ENCODE data around the gene SPG7.

Gene SPG7

GRCh38 chr16:89541792-89542191 lies 33.6 kb downstream of the SPG7 start:
- no peak overlapping the region for H3K4me3 ChIP-seq (ENCODE audit: low read depth, low read length)
- TF ChIP-seq CTCF (IDR thresholded peaks at IDR 0.05; ENCODE audit: borderline replicate concordance, insufficient read depth, low read depth, low read length) = no peak

GRCh38 chr16:89544113-89544512 lies 35.9 kb downstream of the SPG7 start:
- H3K4me3 ChIP-seq (ENCODE audit: low read depth, low read length) = no peak overlapping the region
- no peak for TF ChIP-seq CTCF (IDR thresholded peaks at IDR 0.05; ENCODE audit: borderline replicate concordance, insufficient read depth, low read depth, low read length)

GRCh38 chr16:89544713-89545043 lies 36.5 kb downstream of the SPG7 start:
- TF ChIP-seq CTCF (IDR thresholded peaks at IDR 0.05; ENCODE audit: borderline replicate concordance, insufficient read depth, low read depth, low read length) = no peak
- H3K4me3 ChIP-seq (ENCODE audit: low read depth, low read length) = no peak overlapping the region

GRCh38 chr16:89545044-89545830 lies 37.0 kb downstream of the SPG7 start:
- H3K4me3 ChIP-seq (ENCODE audit: low read depth, low read length) = no peak overlapping the region
- TF ChIP-seq CTCF (IDR thresholded peaks at IDR 0.05; ENCODE audit: borderline replicate concordance, insufficient read depth, low read depth, low read length) = no peak

- no peak overlapping the region for H3K4me3 ChIP-seq (ENCODE audit: low read depth, low read length)
- no peak for TF ChIP-seq CTCF (IDR thresholded peaks at IDR 0.05; ENCODE audit: borderline replicate concordance, insufficient read depth, low read depth, low read length)
Measured at GRCh38 chr16:89545831-89546574, 37.8 kb downstream of the SPG7 start.

- no peak for TF ChIP-seq CTCF (IDR thresholded peaks at IDR 0.05; ENCODE audit: borderline replicate concordance, insufficient read depth, low read depth, low read length)
- H3K4me3 ChIP-seq (ENCODE audit: low read depth, low read length) = no peak overlapping the region
Measured at GRCh38 chr16:89546781-89547180, 38.6 kb downstream of the SPG7 start.

- TF ChIP-seq CTCF (IDR thresholded peaks at IDR 0.05; ENCODE audit: borderline replicate concordance, insufficient read depth, low read depth, low read length) = no peak
- H3K4me3 ChIP-seq (ENCODE audit: low read depth, low read length) = no peak overlapping the region
Measured at GRCh38 chr16:89547291-89547690, 39.1 kb downstream of the SPG7 start.
